GM06990 (cell line): Measurements from ENCODE around the gene RHOT2.

ENCODE experiments used
- DNase-seq: peaks from one replicate; pipeline ENCODE4 v3.0.0-alpha.2; 2011; ENCODE audit not compliant: insufficient read length; ENCODE audit errors: extremely low read depth
- H3K27me3 ChIP-seq: replicated peaks from 2 replicates; pipeline ENCODE4 v1.6.0; 2011; ENCODE audit warnings: low read length; ENCODE audit not compliant: control insufficient read depth, insufficient read depth
- H3K36me3 ChIP-seq: 2 replicates; pipeline ENCODE4 v1.5.1; 2011; ENCODE audit warnings: low read length; ENCODE audit not compliant: control insufficient read depth, insufficient read depth
- H3K4me3 ChIP-seq: replicated peaks from 2 replicates; pipeline ENCODE4 v1.5.1; 2011; ENCODE audit warnings: low read depth, mild to moderate bottlenecking, control low read depth, low read length
- CTCF ChIP-seq: IDR thresholded peaks from 2 replicates; pipeline ENCODE4 v1.5.1; 2011; ENCODE audit warnings: low read length, control low read depth, mild to moderate bottlenecking, inconsistent platforms; ENCODE audit not compliant: insufficient read depth, poor library complexity, severe bottlenecking

Gene RHOT2

GRCh38 chr16:715477-716199, 47.7 kb downstream of the RHOT2 start:
- H3K36me3 ChIP-seq = no peaks in the 10 kb centered on the region
- DNase-seq = no peak
- H3K27me3 ChIP-seq = no peaks in the 10 kb centered on the region; the same call in 1 of the 2 replicates
- TF ChIP-seq CTCF = no peak
- H3K4me3 ChIP-seq = peak overlapping the region; percentile 58

- no peaks in the 10 kb centered on the region for H3K27me3 ChIP-seq
- peak overlapping the region; percentile 45; the same call in 1 of the 2 replicates for H3K4me3 ChIP-seq
- no peak for DNase-seq
- no peak for TF ChIP-seq CTCF
- no peaks in the 10 kb centered on the region for H3K36me3 ChIP-seq
These were observed 48.3 kb downstream of the RHOT2 start for GRCh38 chr16:716200-716568.

GRCh38 chr16:716768-717325, 48.9 kb downstream of the RHOT2 start:
- Histone ChIP-seq H3K4me3 (no peak overlapping the region), H3K27me3 (no peaks in the 10 kb centered on the region), H3K36me3 (no peaks in the 10 kb centered on the region)
- TF ChIP-seq CTCF = no peak
- no peak for DNase-seq

- DNase-seq = no peak
- Histone ChIP-seq H3K27me3 (no peaks in the 10 kb centered on the region), H3K36me3 (peaks cover 1% of the 10 kb centered on the region; the same call in 1 of the 2 replicates), H3K4me3 (no peak overlapping the region)
- no peak for TF ChIP-seq CTCF
These were observed 49.7 kb downstream of the RHOT2 start for GRCh38 chr16:717450-718245.

GRCh38 chr16:718389-718788, 50.5 kb downstream of the RHOT2 start:
- no peak overlapping the region for H3K4me3 ChIP-seq

More at GRCh38 chr16:718389-718788, 50.5 kb downstream of the RHOT2 start:
- Histone ChIP-seq H3K27me3 (no peaks in the 10 kb centered on the region), H3K36me3 (peaks cover 2% of the 10 kb centered on the region; the same call in 1 of the 2 replicates)
- no peak for DNase-seq
- no peak for TF ChIP-seq CTCF
